ENCODE measurements around the gene ARFGAP2. TPM values are rescaled to one million over a fixed set of nuclear protein-coding genes. Genes with fewer than 3 reads are reported as not detected.

Gene ARFGAP2
- polyA plus RNA-seq, 1 of the 3 experiments (the other 2 are of a cell fraction): 52.5 TPM

- TF ChIP-seq ELF1 (IDR thresholded peaks at IDR 0.05) (no peak), FOXJ3 (CRISPR knock-in tag; IDR thresholded peaks at IDR 0.05) (no peak), ZBTB33 (IDR thresholded peaks at IDR 0.05; ENCODE audit: borderline replicate concordance, low read depth) (no peak), RAD21 (IDR thresholded peaks at IDR 0.05; ENCODE audit: low read length) (no peak), EZH2phosphoT487 (IDR thresholded peaks at IDR 0.05; ENCODE audit: borderline replicate concordance, low read depth) (no peak), FOSL2 (IDR thresholded peaks at IDR 0.05; ENCODE audit: borderline replicate concordance, low read depth) (no peak), RFX5 (IDR thresholded peaks at IDR 0.05; ENCODE audit: low read length) (no peak)
- Histone ChIP-seq H4K20me1 (ENCODE audit: insufficient read depth) (no peaks in the 10 kb centered on the region), H3K9me3 (no peaks in the 10 kb centered on the region), H3F3A (replicated peaks; ENCODE audit: insufficient read depth) (no peaks in the 10 kb centered on the region), H3K79me2 (ENCODE audit: insufficient read depth) (no peaks in the 10 kb centered on the region), H3K9ac (no peak overlapping the region), H3K4me1 (ENCODE audit: control insufficient read depth in 1 of 2, insufficient read depth in 2 of 2, low read depth in 1 of 2, low read length in 1 of 2) (peaks cover 0 to 3% of the 10 kb centered on the region in 2 experiments; a peak in 1 of 4 replicates), H3K4me2 (no peak overlapping the region), H3K36me3 (replicated peaks in 1 of 2; ENCODE audit: control insufficient read depth in 1 of 2, insufficient read depth in 2 of 2, low read length in 1 of 2) (no peaks in the 10 kb centered on the region), H3K27ac (ENCODE audit: low read depth in 2 of 2, low read length in 1 of 2) (no peak overlapping the region), H2AFZ (ENCODE audit: low read depth) (no peak overlapping the region), H3K27me3 (ENCODE audit: insufficient read depth) (no peaks in the 10 kb centered on the region), H3K4me3 (ENCODE audit: low read depth in 2 of 2, low read length in 1 of 2) (no peak overlapping the region), H3K9me2 (no peaks in the 10 kb centered on the region)
- CTCF ChIA-PET: interaction anchor here (1.1 to 1.5 kb wide), 5 partner anchors 10 to 230 kb away, joined by 3 to 9 read pairs (median 4); no protein-coding TSS in a partner anchor
- 93% methylated on average over 2 of the region's 2 CpGs for WGBS (ENCODE audit: low lambda C conversion rate)
- no peak for DNase-seq
- POLR2A ChIA-PET: no interaction called here
These were observed 45.5 kb downstream of the ARFGAP2 start for GRCh38 chr11:47131136-47131535.

- POLR2A ChIA-PET: no interaction called here
- Histone ChIP-seq H3K9me3 (no peaks in the 10 kb centered on the region), H3K4me3 (ENCODE audit: low read depth in 2 of 2, low read length in 1 of 2) (no peak overlapping the region), H3K79me2 (ENCODE audit: insufficient read depth) (no peaks in the 10 kb centered on the region), H3K9me2 (no peaks in the 10 kb centered on the region), H3K9ac (no peak overlapping the region), H3K36me3 (replicated peaks in 1 of 2; ENCODE audit: control insufficient read depth in 1 of 2, insufficient read depth in 2 of 2, low read length in 1 of 2) (no peaks in the 10 kb centered on the region), H3F3A (replicated peaks; ENCODE audit: insufficient read depth) (peaks cover 3% of the 10 kb centered on the region), H3K27ac (ENCODE audit: low read depth in 2 of 2, low read length in 1 of 2) (no peak overlapping the region), H3K4me1 (ENCODE audit: control insufficient read depth in 1 of 2, insufficient read depth in 2 of 2, low read depth in 1 of 2, low read length in 1 of 2) (peaks cover 1 to 3% of the 10 kb centered on the region in 2 experiments; a peak in 1 of 4 replicates), H3K27me3 (ENCODE audit: insufficient read depth) (no peaks in the 10 kb centered on the region), H4K20me1 (ENCODE audit: insufficient read depth) (no peaks in the 10 kb centered on the region), H3K4me2 (no peak overlapping the region), H2AFZ (ENCODE audit: low read depth) (no peak overlapping the region)
- no peak for TF ChIP-seq NFIC (IDR thresholded peaks at IDR 0.05; ENCODE audit: borderline replicate concordance)
- no peak for TF ChIP-seq FOXM1 (IDR thresholded peaks at IDR 0.05; ENCODE audit: low read depth)
- DNase-seq: no peak
- 95% methylated on average over 3 of the region's 3 CpGs for WGBS (ENCODE audit: low lambda C conversion rate)
- CTCF ChIA-PET: interaction anchor here (1.1 to 1.5 kb wide), 4 partner anchors 10 to 230 kb away, joined by 3 to 9 read pairs (median 4); no protein-coding TSS in a partner anchor
These were observed 46.1 kb downstream of the ARFGAP2 start for GRCh38 chr11:47130543-47130942.

- WGBS (ENCODE audit: low lambda C conversion rate): 62% methylated on average over 2 of the region's 2 CpGs
- no peak for DNase-seq
- H3K36me3 ChIP-seq (replicated peaks in 1 of 2; ENCODE audit: control insufficient read depth in 1 of 2, insufficient read depth in 2 of 2, low read length in 1 of 2): no peaks in the 10 kb centered on the region
- H2AFZ ChIP-seq (ENCODE audit: low read depth): no peak overlapping the region
- H3K27me3 ChIP-seq (ENCODE audit: insufficient read depth): no peaks in the 10 kb centered on the region
- H3K4me2 ChIP-seq: no peak overlapping the region
- peaks cover 0 to 27% of the 10 kb centered on the region in 2 experiments; a peak in 3 of 4 replicates for H3K4me1 ChIP-seq (ENCODE audit: control insufficient read depth in 1 of 2, insufficient read depth in 2 of 2, low read depth in 1 of 2, low read length in 1 of 2)
- CTCF ChIA-PET: interaction anchor here (2.3 kb wide), 1 partner anchor 26 kb away, joined by 8 read pairs; no protein-coding TSS in a partner anchor
- peaks cover 27% of the 10 kb centered on the region for H3F3A ChIP-seq (replicated peaks; ENCODE audit: insufficient read depth)
- POLR2A ChIA-PET: no interaction called here
- H3K27ac ChIP-seq (ENCODE audit: low read depth in 2 of 2, low read length in 1 of 2): no peak overlapping the region
- no peak overlapping the region for H3K9ac ChIP-seq
- no peaks in the 10 kb centered on the region for H4K20me1 ChIP-seq (ENCODE audit: insufficient read depth)
- H3K9me3 ChIP-seq: no peaks in the 10 kb centered on the region
- no peaks in the 10 kb centered on the region for H3K79me2 ChIP-seq (ENCODE audit: insufficient read depth)
- no peak overlapping the region for H3K4me3 ChIP-seq (ENCODE audit: low read depth in 2 of 2, low read length in 1 of 2)
- no peaks in the 10 kb centered on the region for H3K9me2 ChIP-seq
- TF ChIP-seq RAD21 (IDR thresholded peaks at IDR 0.05; ENCODE audit: low read length) (no peak), CHD2 (IDR thresholded peaks at IDR 0.05; ENCODE audit: low read length, partially characterized antibody) (no peak), NRF1 (IDR thresholded peaks at IDR 0.05; ENCODE audit: low read depth, low read length) (no peak), REST (IDR thresholded peaks at IDR 0.05; ENCODE audit: low read depth, low read length) (no peak), ELF1 (IDR thresholded peaks at IDR 0.05) (no peak), IRF3 (IDR thresholded peaks at IDR 0.05; ENCODE audit: low read depth, low read length) (no peak), SMC3 (IDR thresholded peaks at IDR 0.05; ENCODE audit: low read depth, low read length) (no peak), EP300 (IDR thresholded peaks at IDR 0.05; ENCODE audit: borderline replicate concordance in 1 of 2, low read depth in 1 of 2, low read length in 1 of 2) (no peak)
These were observed 49.5 kb downstream of the ARFGAP2 start for GRCh38 chr11:47127213-47127612.

All from SK-N-SH (cell line).